Measurements from ENCODE around the gene IL6. TPM values are rescaled to one million over a fixed set of nuclear protein-coding genes. Genes with fewer than 3 reads are reported as not detected.
"Not testable (repeated sequence)": the region's sequence is repeated elsewhere in the genome, so short reads cannot be mapped to it uniquely, and the experiment has no call there.

Gene IL6
- total RNA-seq, 1 donor from 2014 or later: not detected

GRCh38 chr7:22776964-22777363 is 50.0 kb downstream of the IL6 start:
- H3K4me3 Mint-ChIP-seq (ENCODE audit: unreplicated experiment): no peak overlapping the region

GRCh38 chr7:22779730-22780323 is 52.8 kb downstream of the IL6 start:
- not testable (repeated sequence) for H3K27ac Mint-ChIP-seq (ENCODE audit: unreplicated experiment); H3K4me3 Mint-ChIP-seq (ENCODE audit: unreplicated experiment); H3K9me3 Mint-ChIP-seq (ENCODE audit: unreplicated experiment); DNase-seq; H3K36me3 Mint-ChIP-seq (ENCODE audit: unreplicated experiment); H3K4me1 Mint-ChIP-seq (ENCODE audit: low read depth, unreplicated experiment); H3K27me3 Mint-ChIP-seq (ENCODE audit: unreplicated experiment)

More at GRCh38 chr7:22776964-22777363, 50.0 kb downstream of the IL6 start:
- Mint-ChIP-seq H3K27me3 (ENCODE audit: unreplicated experiment) (no peaks in the 10 kb centered on the region), H3K9me3 (ENCODE audit: unreplicated experiment) (no peaks in the 10 kb centered on the region), H3K4me1 (ENCODE audit: low read depth, unreplicated experiment) (no peaks in the 10 kb centered on the region), H3K27ac (ENCODE audit: unreplicated experiment) (no peak overlapping the region), H3K36me3 (ENCODE audit: unreplicated experiment) (no peaks in the 10 kb centered on the region)
- no peak for TF ChIP-seq CTCF (IDR thresholded peaks at IDR 0.05; ENCODE audit: partially characterized antibody, unreplicated experiment)
- DNase-seq: no peak

GRCh38 chr7:22781230-22781711 is 54.3 kb downstream of the IL6 start:
- Mint-ChIP-seq H3K9me3 (ENCODE audit: unreplicated experiment) (no peaks in the 10 kb centered on the region), H3K36me3 (ENCODE audit: unreplicated experiment) (peaks cover 3% of the 10 kb centered on the region), H3K4me3 (ENCODE audit: unreplicated experiment) (no peak overlapping the region), H3K27me3 (ENCODE audit: unreplicated experiment) (peaks cover 4% of the 10 kb centered on the region), H3K4me1 (ENCODE audit: low read depth, unreplicated experiment) (no peaks in the 10 kb centered on the region), H3K27ac (ENCODE audit: unreplicated experiment) (no peak overlapping the region)
- no peak for TF ChIP-seq CTCF (IDR thresholded peaks at IDR 0.05; ENCODE audit: partially characterized antibody, unreplicated experiment)
- no peak for DNase-seq

Other genes starting within 250 kb of the IL6 start
- not detected for gene STEAP1B, start 227.0 kb upstream of the IL6 start, total RNA-seq (ENCODE audit: unreplicated experiment)
- 111 TPM for gene TOMM7, start 95.6 kb downstream of the IL6 start, total RNA-seq (ENCODE audit: unreplicated experiment)